HepG2 (cell line): Measurements from ENCODE around the gene LLGL2. TPM values are rescaled to one million over a fixed set of nuclear protein-coding genes. Genes with fewer than 3 reads are reported as not detected.
A peak's percentile ranks its signal among the peaks of the same experiment; 100 is the strongest.

ENCODE experiments used
- FOXM1 ChIP-seq: sonication (generic); formaldehyde crosslinking; IDR thresholded peaks from 2 replicates; pipeline ENCODE4 v1.5.0; 2020; ENCODE audit warnings: missing genetic modification reagents
- HDAC1 ChIP-seq: sonication (generic); formaldehyde crosslinking; IDR thresholded peaks from 2 replicates; pipeline ENCODE4 v1.5.1; 2020; ENCODE audit warnings: mild to moderate bottlenecking, missing genetic modification reagents
- MTF1 ChIP-seq: sonication (generic); formaldehyde crosslinking; IDR thresholded peaks from 2 replicates; pipeline ENCODE4 v1.5.0; 2020; ENCODE audit warnings: missing genetic modification reagents
- NFE2 ChIP-seq: sonication (generic); formaldehyde crosslinking; IDR thresholded peaks from 2 replicates; pipeline ENCODE4 v1.4.0; 2020; ENCODE audit warnings: missing genetic modification reagents
- SIN3B ChIP-seq: fragments of 150-350 bp; IDR thresholded peaks from 2 replicates; pipeline ENCODE4 v1.6.1; 2014; ENCODE audit warnings: low read length
- SOX6 ChIP-seq, 2 experiments: fragments of 450-650 bp in 1 of 2; sonication (generic) in 1 of 2; formaldehyde crosslinking in 1 of 2; IDR thresholded peaks; 2 replicates each; pipeline versions ENCODE4 v1.4.0 to v1.6.1; 2017 to 2020; ENCODE audit warnings: antibody characterized with exemption in 1 of 2, mild to moderate bottlenecking in 1 of 2, missing genetic modification reagents in 1 of 2
- SP2 ChIP-seq: sonication (generic); formaldehyde crosslinking; IDR thresholded peaks from 2 replicates; pipeline ENCODE4 v1.5.1; 2020; ENCODE audit warnings: mild to moderate bottlenecking, missing genetic modification reagents
- TBL1XR1 ChIP-seq: fragments of 150-350 bp; IDR thresholded peaks from 2 replicates; pipeline ENCODE4 v1.6.1; 2014; ENCODE audit warnings: borderline replicate concordance, low read length; ENCODE audit not compliant: partially characterized antibody
- TGIF2 ChIP-seq: IDR thresholded peaks from 2 replicates; pipeline ENCODE4 v1.6.1; 2016; ENCODE audit warnings: control low read depth, missing compliant biosample characterization
- ZNF101 ChIP-seq: sonication (generic); formaldehyde crosslinking; IDR thresholded peaks from 2 replicates; pipeline ENCODE4 v1.4.0; 2020; ENCODE audit warnings: mild to moderate bottlenecking, low read depth, missing genetic modification reagents, borderline replicate concordance
- ZNF331 ChIP-seq: sonication (generic); formaldehyde crosslinking; IDR thresholded peaks from 2 replicates; pipeline ENCODE4 v1.4.0; 2020; ENCODE audit warnings: missing genetic modification reagents
- ZNF335 ChIP-seq: sonication (generic); formaldehyde crosslinking; IDR thresholded peaks from 2 replicates; pipeline ENCODE4 v1.4.0; 2020; ENCODE audit warnings: missing genetic modification reagents
- ZNF431 ChIP-seq: sonication (generic); formaldehyde crosslinking; IDR thresholded peaks from 2 replicates; pipeline ENCODE4 v1.9.0; 2022; ENCODE audit warnings: missing genetic modification reagents, low read depth, mild to moderate bottlenecking, borderline replicate concordance
- ZNF468 ChIP-seq: sonication (generic); formaldehyde crosslinking; IDR thresholded peaks from 2 replicates; pipeline ENCODE4 v1.8.0; 2022; ENCODE audit warnings: mild to moderate bottlenecking, moderate library complexity, missing genetic modification reagents
- ZNF768 ChIP-seq: sonication (generic); formaldehyde crosslinking; IDR thresholded peaks from 2 replicates; pipeline ENCODE4 v1.4.0; 2020; ENCODE audit warnings: missing genetic modification reagents
- ZSCAN22 ChIP-seq: sonication (generic); formaldehyde crosslinking; IDR thresholded peaks from 2 replicates; pipeline ENCODE4 v1.4.0; 2020; ENCODE audit warnings: mild to moderate bottlenecking, missing genetic modification reagents
- polyA plus RNA-seq, 8 experiments: library from polyadenylated mRNA; depleted of rRNA in 3 of 8; stranded (reverse) in 7 of 8; unstranded in 1 of 8; fragments of >200 nt; fragmentation: Illumina TruSeq in 4 of 8; extraction: Trizol in 4 of 8; gene quantifications; 2 replicates each; pipeline versions ENCODE4 v1.2.1 to v1.2.3, GENCODE V29; 2011 to 2016; ENCODE audit warnings: low read depth in 4 of 8, missing spikeins in 1 of 8, mixed read lengths in 1 of 8; ENCODE audit not compliant: insufficient read depth in 1 of 8
- total RNA-seq, 5 experiments: library from RNA; depleted of rRNA; stranded (reverse); fragments of >200 nt; fragmentation: Illumina TruSeq; extraction: Trizol; gene quantifications; 2 replicates each; pipeline ENCODE4 v1.2.3, GENCODE V29; 2016; ENCODE audit warnings: low read depth in 1 of 5
- TF ChIP-seq, protein P1 (sequence below): IDR thresholded peaks from 2 replicates; pipeline ENCODE4 v1.6.1; 2016; ENCODE audit warnings: missing biosample characterization, missing genetic modification reagents, low read depth
- TF ChIP-seq, protein P2 (sequence below): fragments of 450-650 bp; IDR thresholded peaks from 2 replicates; pipeline ENCODE4 v1.6.1; 2017
- TF ChIP-seq, protein P3 (sequence below): sonication (generic); formaldehyde crosslinking; conservative IDR thresholded peaks from 2 replicates; pipeline ENCODE4 v1.4.0; 2020; ENCODE audit warnings: missing genetic modification reagents
- TF ChIP-seq, protein P4 (sequence below): sonication (generic); formaldehyde crosslinking; IDR thresholded peaks from 2 replicates; pipeline ENCODE4 v1.4.0; 2020; ENCODE audit warnings: missing genetic modification reagents
- TF ChIP-seq, protein P5 (sequence below): IDR thresholded peaks from 2 replicates; pipeline ENCODE4 v1.6.1; 2018; ENCODE audit warnings: missing genetic modification reagents
- TF ChIP-seq, protein P6 (sequence below): IDR thresholded peaks from 2 replicates; pipeline ENCODE4 v1.6.1; 2016; ENCODE audit warnings: low read depth, borderline replicate concordance
- TF ChIP-seq, protein P7 (sequence below): sonication (generic); formaldehyde crosslinking; IDR thresholded peaks from 2 replicates; pipeline ENCODE4 v1.4.0; 2020; ENCODE audit warnings: mild to moderate bottlenecking, missing genetic modification reagents

The LLGL2 gene
- total and polyA plus RNA-seq, 2 of the 13 experiments (the other 11 are each of a cell fraction or from before 2014, with no cell fraction given): 83.0 to 86.7 TPM

DNA sequence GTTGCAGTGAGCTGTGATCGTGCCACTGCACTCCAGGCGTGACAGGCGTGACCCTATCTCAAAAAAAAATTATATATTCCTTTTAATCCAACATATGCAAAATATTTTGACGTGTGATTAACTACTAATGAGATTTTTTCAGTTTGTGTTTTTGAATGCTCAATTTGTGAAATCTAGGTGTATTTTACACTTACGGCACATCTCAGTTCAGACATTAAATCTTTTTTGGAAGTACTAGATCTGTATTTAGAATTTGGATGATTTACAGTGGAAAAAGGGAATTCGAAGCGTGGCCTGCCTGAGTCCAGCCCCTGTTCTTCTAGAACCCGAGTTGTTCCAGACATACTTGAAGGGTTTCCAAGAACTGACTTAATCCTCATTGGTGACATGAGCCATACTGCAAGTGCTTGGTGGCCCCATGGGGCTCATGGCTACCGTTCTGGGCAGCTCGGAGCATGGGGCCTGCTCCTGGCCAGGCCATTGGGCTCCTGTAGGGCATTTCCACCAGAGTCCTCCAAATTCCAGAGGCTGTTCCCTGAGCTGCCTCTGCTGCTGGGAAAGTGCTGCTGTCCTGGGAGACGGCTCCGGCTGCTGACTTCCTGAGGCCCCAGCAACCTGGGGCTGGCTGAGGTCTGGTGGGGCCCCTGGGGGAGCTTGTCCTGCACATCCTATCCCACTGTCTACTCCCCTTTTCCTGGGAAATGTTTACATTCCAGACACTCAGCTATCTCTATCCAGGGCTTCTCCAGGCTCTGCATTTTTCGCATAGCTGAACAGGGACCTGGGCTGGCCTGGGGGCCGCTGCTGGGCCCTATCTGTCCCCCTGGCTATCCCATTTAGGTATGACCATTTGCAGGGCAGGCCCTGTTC lies 27.2 kb downstream of the LLGL2 start (continued):
- TF ChIP-seq, protein P1, sequence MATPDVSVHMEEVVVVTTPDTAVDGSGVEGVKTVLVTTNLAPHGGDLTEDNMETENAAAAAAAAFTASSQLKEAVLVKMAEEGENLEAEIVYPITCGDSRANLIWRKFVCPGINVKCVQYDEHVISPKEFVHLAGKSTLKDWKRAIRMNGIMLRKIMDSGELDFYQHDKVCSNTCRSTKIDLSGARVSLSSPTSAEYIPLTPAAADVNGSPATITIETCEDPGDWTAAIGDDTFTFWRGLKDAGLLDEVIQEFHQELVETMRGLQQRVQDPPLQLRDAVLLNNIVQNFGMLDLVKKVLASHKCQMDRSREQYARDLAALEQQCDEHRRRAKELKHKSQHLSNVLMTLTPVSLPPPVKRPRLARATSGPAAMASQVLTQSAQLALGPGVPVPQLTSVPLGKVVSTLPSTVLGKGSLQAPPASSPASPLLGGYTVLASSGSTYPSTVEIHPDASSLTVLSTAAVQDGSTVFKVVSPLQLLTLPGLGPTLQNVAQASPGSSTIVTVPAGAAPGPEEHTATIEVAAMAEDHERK (CRISPR knock-in tag): no peak
- TF ChIP-seq ZNF335 (CRISPR knock-in tag) (no peak), ZNF331 (CRISPR knock-in tag) (peak; percentile 79), SP2 (CRISPR knock-in tag) (no peak), ZNF101 (CRISPR knock-in tag) (no peak), ZSCAN22 (CRISPR knock-in tag) (no peak), ZNF468 (CRISPR knock-in tag) (no peak), SOX6 (IDR thresholded peaks at IDR 0.05) (no peak), SOX6 (CRISPR knock-in tag; IDR thresholded peaks at IDR 0.05) (peak; percentile 57), TGIF2 (peak; percentile 42; the same call in 1 of the 2 replicates), ZNF768 (CRISPR knock-in tag) (peak; percentile 65; the same call in 1 of the 2 replicates), MTF1 (no peak), TBL1XR1 (no peak), HDAC1 (CRISPR knock-in tag) (0 out of 2 replicates have a peak, but pooled peaks have one; percentile 40), ZNF431 (CRISPR knock-in tag) (no peak), FOXM1 (CRISPR knock-in tag) (no peak), SIN3B (no peak), NFE2 (CRISPR knock-in tag) (no peak)
- TF ChIP-seq, protein P2, sequence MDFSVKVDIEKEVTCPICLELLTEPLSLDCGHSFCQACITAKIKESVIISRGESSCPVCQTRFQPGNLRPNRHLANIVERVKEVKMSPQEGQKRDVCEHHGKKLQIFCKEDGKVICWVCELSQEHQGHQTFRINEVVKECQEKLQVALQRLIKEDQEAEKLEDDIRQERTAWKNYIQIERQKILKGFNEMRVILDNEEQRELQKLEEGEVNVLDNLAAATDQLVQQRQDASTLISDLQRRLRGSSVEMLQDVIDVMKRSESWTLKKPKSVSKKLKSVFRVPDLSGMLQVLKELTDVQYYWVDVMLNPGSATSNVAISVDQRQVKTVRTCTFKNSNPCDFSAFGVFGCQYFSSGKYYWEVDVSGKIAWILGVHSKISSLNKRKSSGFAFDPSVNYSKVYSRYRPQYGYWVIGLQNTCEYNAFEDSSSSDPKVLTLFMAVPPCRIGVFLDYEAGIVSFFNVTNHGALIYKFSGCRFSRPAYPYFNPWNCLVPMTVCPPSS: no peak
- TF ChIP-seq, protein P3, sequence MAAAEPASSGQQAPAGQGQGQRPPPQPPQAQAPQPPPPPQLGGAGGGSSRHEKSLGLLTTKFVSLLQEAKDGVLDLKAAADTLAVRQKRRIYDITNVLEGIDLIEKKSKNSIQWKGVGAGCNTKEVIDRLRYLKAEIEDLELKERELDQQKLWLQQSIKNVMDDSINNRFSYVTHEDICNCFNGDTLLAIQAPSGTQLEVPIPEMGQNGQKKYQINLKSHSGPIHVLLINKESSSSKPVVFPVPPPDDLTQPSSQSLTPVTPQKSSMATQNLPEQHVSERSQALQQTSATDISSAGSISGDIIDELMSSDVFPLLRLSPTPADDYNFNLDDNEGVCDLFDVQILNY (CRISPR knock-in tag): no peak
- TF ChIP-seq, protein P4, sequence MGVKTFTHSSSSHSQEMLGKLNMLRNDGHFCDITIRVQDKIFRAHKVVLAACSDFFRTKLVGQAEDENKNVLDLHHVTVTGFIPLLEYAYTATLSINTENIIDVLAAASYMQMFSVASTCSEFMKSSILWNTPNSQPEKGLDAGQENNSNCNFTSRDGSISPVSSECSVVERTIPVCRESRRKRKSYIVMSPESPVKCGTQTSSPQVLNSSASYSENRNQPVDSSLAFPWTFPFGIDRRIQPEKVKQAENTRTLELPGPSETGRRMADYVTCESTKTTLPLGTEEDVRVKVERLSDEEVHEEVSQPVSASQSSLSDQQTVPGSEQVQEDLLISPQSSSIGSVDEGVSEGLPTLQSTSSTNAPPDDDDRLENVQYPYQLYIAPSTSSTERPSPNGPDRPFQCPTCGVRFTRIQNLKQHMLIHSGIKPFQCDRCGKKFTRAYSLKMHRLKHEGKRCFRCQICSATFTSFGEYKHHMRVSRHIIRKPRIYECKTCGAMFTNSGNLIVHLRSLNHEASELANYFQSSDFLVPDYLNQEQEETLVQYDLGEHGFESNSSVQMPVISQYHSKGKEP (CRISPR knock-in tag): no peak
- TF ChIP-seq, protein P5, sequence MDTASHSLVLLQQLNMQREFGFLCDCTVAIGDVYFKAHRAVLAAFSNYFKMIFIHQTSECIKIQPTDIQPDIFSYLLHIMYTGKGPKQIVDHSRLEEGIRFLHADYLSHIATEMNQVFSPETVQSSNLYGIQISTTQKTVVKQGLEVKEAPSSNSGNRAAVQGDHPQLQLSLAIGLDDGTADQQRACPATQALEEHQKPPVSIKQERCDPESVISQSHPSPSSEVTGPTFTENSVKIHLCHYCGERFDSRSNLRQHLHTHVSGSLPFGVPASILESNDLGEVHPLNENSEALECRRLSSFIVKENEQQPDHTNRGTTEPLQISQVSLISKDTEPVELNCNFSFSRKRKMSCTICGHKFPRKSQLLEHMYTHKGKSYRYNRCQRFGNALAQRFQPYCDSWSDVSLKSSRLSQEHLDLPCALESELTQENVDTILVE (CRISPR knock-in tag): no peak; the same call in 1 of the 2 replicates
- TF ChIP-seq, protein P6, sequence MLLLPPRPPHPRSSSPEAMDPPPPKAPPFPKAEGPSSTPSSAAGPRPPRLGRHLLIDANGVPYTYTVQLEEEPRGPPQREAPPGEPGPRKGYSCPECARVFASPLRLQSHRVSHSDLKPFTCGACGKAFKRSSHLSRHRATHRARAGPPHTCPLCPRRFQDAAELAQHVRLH (CRISPR knock-in tag): peak; percentile 62; the same call in 1 of the 2 replicates
- TF ChIP-seq, protein P7, sequence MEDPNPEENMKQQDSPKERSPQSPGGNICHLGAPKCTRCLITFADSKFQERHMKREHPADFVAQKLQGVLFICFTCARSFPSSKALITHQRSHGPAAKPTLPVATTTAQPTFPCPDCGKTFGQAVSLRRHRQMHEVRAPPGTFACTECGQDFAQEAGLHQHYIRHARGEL: no peak
